CD4-positive, alpha-beta T cell (primary cell): ENCODE results near the gene CYTH4. TPM values are rescaled to one million over a fixed set of nuclear protein-coding genes. Genes with fewer than 3 reads are reported as not detected.

ENCODE experiments used
- ATAC-seq: fragments of 200-7000 bp; cut with Tn5 transposase; one replicate; pipeline ENCODE4 v1.10.0; 2022; ENCODE audit warnings: mild to moderate bottlenecking; ENCODE audit not compliant: poor library complexity
- CTCF ChIA-PET: fragments of 350-600 bp; sonication (Branson Sonifier 250); formaldehyde crosslinking; loops from one replicate; lab custom pipeline; 2021; ENCODE audit warnings: antibody characterized with exemption, inconsistent platforms; lab: Charles Lee
- POLR2A ChIA-PET: fragments of 350-600 bp; sonication (Branson Sonifier 250); formaldehyde crosslinking; loops from one replicate; lab custom pipeline; 2021; ENCODE audit warnings: antibody characterized with exemption, inconsistent platforms; lab: Charles Lee
- DNase-seq, 14 experiments: peaks; one replicate each; pipeline ENCODE4 v3.0.0-alpha.2; 2013 to 2020; ENCODE audit warnings: mixed read lengths in 2 of 14
- H3K27ac ChIP-seq, 2 donors: one replicate each; pipeline versions ENCODE4 v1.5.1 to v1.7.0; 2013; ENCODE audit warnings: low read length in 2 of 2, low read depth in 1 of 2, mild to moderate bottlenecking in 1 of 2
- H3K27me3 ChIP-seq, 2 experiments: 1 replicate in 1 of 2; 2 replicates in 1 of 2; pipeline versions ENCODE4 v1.6.1 to v1.7.0; 2013; ENCODE audit warnings: low read length in 2 of 2, control low read depth in 1 of 2, mild to moderate bottlenecking in 1 of 2, moderate library complexity in 1 of 2; ENCODE audit not compliant: insufficient read depth in 2 of 2, control insufficient read depth in 1 of 2
- H3K36me3 ChIP-seq: one replicate; pipeline ENCODE4 v1.6.1; 2013; ENCODE audit warnings: low read length, control low read depth; ENCODE audit not compliant: insufficient read depth
- H3K4me1 ChIP-seq: one replicate; pipeline ENCODE4 v1.6.1; 2013; ENCODE audit warnings: low read length, control low read depth; ENCODE audit not compliant: insufficient read depth
- H3K4me3 ChIP-seq: one replicate; pipeline ENCODE4 v1.5.1; 2013; ENCODE audit warnings: mild to moderate bottlenecking, low read length, moderate library complexity
- H3K9me3 ChIP-seq, 2 experiments: 1 replicate in 1 of 2; 2 replicates in 1 of 2; pipeline versions ENCODE4 v1.6.1 to v1.7.0; 2013; ENCODE audit warnings: low read length in 2 of 2, mild to moderate bottlenecking in 2 of 2, control low read depth in 1 of 2, moderate library complexity in 1 of 2; ENCODE audit not compliant: control insufficient read depth in 1 of 2, insufficient read depth in 1 of 2
- H3K27ac Mint-ChIP-seq: one replicate; pipeline ENCODE4 v1.8.0; 2020; ENCODE audit warnings: mixed read lengths
- H3K27me3 Mint-ChIP-seq: one replicate; pipeline ENCODE4 v1.8.0; 2021; ENCODE audit warnings: mixed read lengths
- H3K36me3 Mint-ChIP-seq: one replicate; pipeline ENCODE4 v1.8.0; 2021; ENCODE audit warnings: low read depth, mixed read lengths
- H3K4me1 Mint-ChIP-seq: one replicate; pipeline ENCODE4 v1.8.0; 2021; ENCODE audit warnings: low read depth, mixed read lengths
- H3K4me3 Mint-ChIP-seq: one replicate; pipeline ENCODE4 v1.8.0; 2020; ENCODE audit warnings: mild to moderate bottlenecking, mixed read lengths
- H3K9me3 Mint-ChIP-seq: one replicate; pipeline ENCODE4 v1.8.0; 2020; ENCODE audit warnings: mixed read lengths
- CTCF ChIP-seq: fragments of 200-600 bp; IDR thresholded peaks from one replicate; pipeline ENCODE4 v1.8.0; 2022; ENCODE audit warnings: antibody characterized with exemption, mild to moderate bottlenecking
- intact Hi-C, 2 experiments: fragments of 100-400 bp; cut with DNase I in 1 of 2; cut with micrococcal nuclease in 1 of 2; formaldehyde crosslinking; loops; one replicate each; pipeline versions ENCODE4 v1.15.1 to v1.9.0; 2023 to 2025; cut with DNase I, micrococcal nuclease
- total RNA-seq, 174 experiments: library from RNA in 2 of 174; stranded (reverse) in 2 of 174; gene quantifications; one replicate each; pipeline ENCODE4 v1.2.3 and lab custom pipeline; 2021 to 2026

CYTH4 gene
- total RNA-seq, 2 experiments from 2014 or later = 134 to 138 TPM

- Mint-ChIP-seq H3K4me3 (no peak overlapping the region), H3K4me1 (peaks cover 39% of the 10 kb centered on the region), H3K36me3 (peaks cover 25% of the 10 kb centered on the region), H3K27ac (peak overlapping the region; percentile 33), H3K27me3 (no peaks in the 10 kb centered on the region), H3K9me3 (no peaks in the 10 kb centered on the region)
- Histone ChIP-seq H3K4me3 (no peak overlapping the region), H3K36me3 (peaks cover 24% of the 10 kb centered on the region), H3K9me3 (no peaks in the 10 kb centered on the region), H3K4me1 (peaks cover 52% of the 10 kb centered on the region), H3K27me3 (no peaks in the 10 kb centered on the region), H3K27ac (no peak overlapping the region)
- ChIA-PET CTCF (interaction anchor here (0.9 to 2.4 kb wide), 11 partner anchors 11 to 250 kb away, joined by 3 to 9 read pairs (median 4); partner anchors contain the start of gene RAC2), POLR2A (interaction anchor here (0.7 to 5.9 kb wide), 3 partner anchors 32 to 75 kb away, joined by 4 to 35 read pairs (median 12); partner anchors contain the start of gene CYTH4)
- peak; percentile 82 for ATAC-seq
- intact Hi-C loops = loop anchor here (1.0 to 2.0 kb wide), 5 partner anchors 50 to 250 kb away; no protein-coding TSS in a partner anchor
- peak; percentile 45 to 86 (median 67) for DNase-seq
- peak; percentile 92 for TF ChIP-seq CTCF
These were observed 34.6 kb downstream of the CYTH4 start for GRCh38 chr22:37316875-37317371.

- CTCF ChIA-PET = interaction anchor here (2.4 kb wide), 1 partner anchor 180 kb away, joined by 9 read pairs; no protein-coding TSS in a partner anchor
- Histone ChIP-seq H3K4me1 (peaks cover 44% of the 10 kb centered on the region), H3K4me3 (no peak overlapping the region), H3K36me3 (peaks cover 15% of the 10 kb centered on the region), H3K9me3 (no peaks in the 10 kb centered on the region), H3K27ac (no peak overlapping the region), H3K27me3 (peaks cover 0 to 4% of the 10 kb centered on the region in 2 experiments)
- Mint-ChIP-seq H3K4me3 (no peak overlapping the region), H3K36me3 (peaks cover 17% of the 10 kb centered on the region), H3K4me1 (peaks cover 31% of the 10 kb centered on the region), H3K9me3 (no peaks in the 10 kb centered on the region), H3K27ac (no peak overlapping the region), H3K27me3 (no peaks in the 10 kb centered on the region)
- intact Hi-C loops = loop anchor here (1.0 to 2.0 kb wide), 5 partner anchors 51 to 249 kb away; no protein-coding TSS in a partner anchor
- no peak for TF ChIP-seq CTCF
- ATAC-seq = no peak
- no peak for DNase-seq
- POLR2A ChIA-PET = interaction anchor here (3.4 kb wide), 1 partner anchor 75 kb away, joined by 12 read pairs; no protein-coding TSS in a partner anchor
These were observed 35.4 kb downstream of the CYTH4 start for GRCh38 chr22:37317698-37318210.

GRCh38 chr22:37318364-37319109 lies 36.2 kb downstream of the CYTH4 start:
- no peak for DNase-seq
- Histone ChIP-seq H3K27ac (no peak overlapping the region), H3K4me3 (no peak overlapping the region), H3K27me3 (peaks cover 5 to 9% of the 10 kb centered on the region in 2 experiments), H3K36me3 (peaks cover 7% of the 10 kb centered on the region), H3K9me3 (no peaks in the 10 kb centered on the region), H3K4me1 (peaks cover 36% of the 10 kb centered on the region)
- Mint-ChIP-seq H3K36me3 (peaks cover 12% of the 10 kb centered on the region), H3K27ac (no peak overlapping the region), H3K4me1 (peaks cover 26% of the 10 kb centered on the region), H3K9me3 (no peaks in the 10 kb centered on the region), H3K4me3 (no peak overlapping the region), H3K27me3 (peaks cover 2% of the 10 kb centered on the region)
- intact Hi-C loops = no loop called here
- no peak for TF ChIP-seq CTCF
- ChIA-PET CTCF (no interaction called here), POLR2A (interaction anchor here (1.4 kb wide), 1 partner anchor 9 kb away, joined by 3 read pairs; no protein-coding TSS in a partner anchor)
- no peak for ATAC-seq
